CD4-positive, alpha-beta T cell (primary cell): ENCODE measurements around the gene DSTN. TPM values are rescaled to one million over a fixed set of nuclear protein-coding genes. Genes with fewer than 3 reads are reported as not detected.

Experiments
- ATAC-seq: fragments of 200-7000 bp; cut with Tn5 transposase; one replicate; pipeline ENCODE4 v1.10.0; 2022; ENCODE audit warnings: mild to moderate bottlenecking; ENCODE audit not compliant: poor library complexity
- CTCF ChIA-PET: fragments of 350-600 bp; sonication (Branson Sonifier 250); formaldehyde crosslinking; loops from one replicate; lab custom pipeline; 2021; ENCODE audit warnings: antibody characterized with exemption, inconsistent platforms; lab: Charles Lee
- POLR2A ChIA-PET: fragments of 350-600 bp; sonication (Branson Sonifier 250); formaldehyde crosslinking; loops from one replicate; lab custom pipeline; 2021; ENCODE audit warnings: antibody characterized with exemption, inconsistent platforms; lab: Charles Lee
- DNase-seq, 14 experiments: peaks; one replicate each; pipeline ENCODE4 v3.0.0-alpha.2; 2013 to 2020; ENCODE audit warnings: mixed read lengths in 2 of 14
- H3K27ac ChIP-seq, 2 donors: one replicate each; pipeline versions ENCODE4 v1.5.1 to v1.7.0; 2013; ENCODE audit warnings: low read length in 2 of 2, low read depth in 1 of 2, mild to moderate bottlenecking in 1 of 2
- H3K27me3 ChIP-seq, 2 experiments: 1 replicate in 1 of 2; 2 replicates in 1 of 2; pipeline versions ENCODE4 v1.6.1 to v1.7.0; 2013; ENCODE audit warnings: low read length in 2 of 2, control low read depth in 1 of 2, mild to moderate bottlenecking in 1 of 2, moderate library complexity in 1 of 2; ENCODE audit not compliant: insufficient read depth in 2 of 2, control insufficient read depth in 1 of 2
- H3K36me3 ChIP-seq: one replicate; pipeline ENCODE4 v1.6.1; 2013; ENCODE audit warnings: low read length, control low read depth; ENCODE audit not compliant: insufficient read depth
- H3K4me1 ChIP-seq: one replicate; pipeline ENCODE4 v1.6.1; 2013; ENCODE audit warnings: low read length, control low read depth; ENCODE audit not compliant: insufficient read depth
- H3K4me3 ChIP-seq: one replicate; pipeline ENCODE4 v1.5.1; 2013; ENCODE audit warnings: mild to moderate bottlenecking, low read length, moderate library complexity
- H3K9me3 ChIP-seq, 2 experiments: 1 replicate in 1 of 2; 2 replicates in 1 of 2; pipeline versions ENCODE4 v1.6.1 to v1.7.0; 2013; ENCODE audit warnings: low read length in 2 of 2, mild to moderate bottlenecking in 2 of 2, control low read depth in 1 of 2, moderate library complexity in 1 of 2; ENCODE audit not compliant: control insufficient read depth in 1 of 2, insufficient read depth in 1 of 2
- H3K27ac Mint-ChIP-seq: one replicate; pipeline ENCODE4 v1.8.0; 2020; ENCODE audit warnings: mixed read lengths
- H3K27me3 Mint-ChIP-seq: one replicate; pipeline ENCODE4 v1.8.0; 2021; ENCODE audit warnings: mixed read lengths
- H3K36me3 Mint-ChIP-seq: one replicate; pipeline ENCODE4 v1.8.0; 2021; ENCODE audit warnings: low read depth, mixed read lengths
- H3K4me1 Mint-ChIP-seq: one replicate; pipeline ENCODE4 v1.8.0; 2021; ENCODE audit warnings: low read depth, mixed read lengths
- H3K4me3 Mint-ChIP-seq: one replicate; pipeline ENCODE4 v1.8.0; 2020; ENCODE audit warnings: mild to moderate bottlenecking, mixed read lengths
- H3K9me3 Mint-ChIP-seq: one replicate; pipeline ENCODE4 v1.8.0; 2020; ENCODE audit warnings: mixed read lengths
- intact Hi-C, 2 experiments: fragments of 100-400 bp; cut with DNase I in 1 of 2; cut with micrococcal nuclease in 1 of 2; formaldehyde crosslinking; loops; one replicate each; pipeline versions ENCODE4 v1.15.1 to v1.9.0; 2023 to 2025; cut with DNase I, micrococcal nuclease
- total RNA-seq, 174 experiments: library from RNA in 2 of 174; stranded (reverse) in 2 of 174; gene quantifications; one replicate each; pipeline ENCODE4 v1.2.3 and lab custom pipeline; 2021 to 2026
- TF ChIP-seq, protein P1 (sequence below): fragments of 200-600 bp; IDR thresholded peaks from one replicate; pipeline ENCODE4 v1.8.0; 2022; ENCODE audit warnings: antibody characterized with exemption, mild to moderate bottlenecking

Gene DSTN
- total RNA-seq, 2 experiments from 2014 or later, result 36.0 to 38.9 TPM

DNA sequence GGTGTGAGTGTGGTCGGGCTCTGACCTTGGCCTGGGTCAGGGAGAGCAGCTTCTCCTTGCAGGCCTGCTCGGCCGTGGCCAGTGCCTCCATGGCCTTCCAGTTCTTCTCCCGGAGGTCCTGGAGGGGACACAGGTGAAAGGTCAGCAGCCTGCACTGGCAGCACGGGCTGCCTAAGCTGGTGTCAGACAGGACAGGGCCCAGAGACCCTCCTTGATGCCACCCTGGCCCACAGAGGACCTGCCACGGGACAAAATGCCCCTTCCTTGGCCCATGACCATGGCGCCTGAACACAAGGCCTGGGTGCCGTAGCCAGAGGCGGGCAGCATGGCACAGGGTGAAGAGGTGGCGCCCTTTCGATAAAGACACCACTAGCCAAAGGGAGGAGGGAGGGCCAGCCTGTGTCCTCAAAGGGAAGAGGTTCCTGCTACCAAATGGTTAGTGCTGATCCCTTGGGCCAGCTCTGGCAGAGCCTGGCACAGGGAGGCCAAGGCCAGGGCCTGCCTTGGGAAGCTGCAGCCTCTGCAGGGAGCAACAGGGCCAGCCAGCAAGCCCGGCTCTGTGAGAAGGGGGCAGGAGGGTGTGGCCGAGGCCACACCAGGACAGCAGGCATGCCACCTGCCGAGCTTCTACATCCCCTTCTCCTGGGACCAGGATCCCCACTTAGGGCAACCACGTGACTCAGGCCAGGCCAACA lies 54.8 kb downstream of the DSTN start:
- H3K36me3 Mint-ChIP-seq, result peaks cover 40% of the 10 kb centered on the region
- intact Hi-C loops, result no loop called here
- no peaks in the 10 kb centered on the region for H3K4me1 Mint-ChIP-seq
- ChIA-PET POLR2A (no interaction called here), CTCF (no interaction called here)
- Histone ChIP-seq H3K9me3 (no peaks in the 10 kb centered on the region), H3K27ac (no peak overlapping the region), H3K4me3 (no peak overlapping the region), H3K4me1 (no peaks in the 10 kb centered on the region), H3K36me3 (peaks cover 50% of the 10 kb centered on the region), H3K27me3 (no peaks in the 10 kb centered on the region)
- ATAC-seq (no peak), DNase-seq (no peak)
- TF ChIP-seq, protein P1, sequence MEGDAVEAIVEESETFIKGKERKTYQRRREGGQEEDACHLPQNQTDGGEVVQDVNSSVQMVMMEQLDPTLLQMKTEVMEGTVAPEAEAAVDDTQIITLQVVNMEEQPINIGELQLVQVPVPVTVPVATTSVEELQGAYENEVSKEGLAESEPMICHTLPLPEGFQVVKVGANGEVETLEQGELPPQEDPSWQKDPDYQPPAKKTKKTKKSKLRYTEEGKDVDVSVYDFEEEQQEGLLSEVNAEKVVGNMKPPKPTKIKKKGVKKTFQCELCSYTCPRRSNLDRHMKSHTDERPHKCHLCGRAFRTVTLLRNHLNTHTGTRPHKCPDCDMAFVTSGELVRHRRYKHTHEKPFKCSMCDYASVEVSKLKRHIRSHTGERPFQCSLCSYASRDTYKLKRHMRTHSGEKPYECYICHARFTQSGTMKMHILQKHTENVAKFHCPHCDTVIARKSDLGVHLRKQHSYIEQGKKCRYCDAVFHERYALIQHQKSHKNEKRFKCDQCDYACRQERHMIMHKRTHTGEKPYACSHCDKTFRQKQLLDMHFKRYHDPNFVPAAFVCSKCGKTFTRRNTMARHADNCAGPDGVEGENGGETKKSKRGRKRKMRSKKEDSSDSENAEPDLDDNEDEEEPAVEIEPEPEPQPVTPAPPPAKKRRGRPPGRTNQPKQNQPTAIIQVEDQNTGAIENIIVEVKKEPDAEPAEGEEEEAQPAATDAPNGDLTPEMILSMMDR, result no peak
- no peak overlapping the region for H3K27ac Mint-ChIP-seq
- H3K9me3 Mint-ChIP-seq, result no peaks in the 10 kb centered on the region
- no peaks in the 10 kb centered on the region for H3K27me3 Mint-ChIP-seq
- no peak overlapping the region for H3K4me3 Mint-ChIP-seq

DNA sequence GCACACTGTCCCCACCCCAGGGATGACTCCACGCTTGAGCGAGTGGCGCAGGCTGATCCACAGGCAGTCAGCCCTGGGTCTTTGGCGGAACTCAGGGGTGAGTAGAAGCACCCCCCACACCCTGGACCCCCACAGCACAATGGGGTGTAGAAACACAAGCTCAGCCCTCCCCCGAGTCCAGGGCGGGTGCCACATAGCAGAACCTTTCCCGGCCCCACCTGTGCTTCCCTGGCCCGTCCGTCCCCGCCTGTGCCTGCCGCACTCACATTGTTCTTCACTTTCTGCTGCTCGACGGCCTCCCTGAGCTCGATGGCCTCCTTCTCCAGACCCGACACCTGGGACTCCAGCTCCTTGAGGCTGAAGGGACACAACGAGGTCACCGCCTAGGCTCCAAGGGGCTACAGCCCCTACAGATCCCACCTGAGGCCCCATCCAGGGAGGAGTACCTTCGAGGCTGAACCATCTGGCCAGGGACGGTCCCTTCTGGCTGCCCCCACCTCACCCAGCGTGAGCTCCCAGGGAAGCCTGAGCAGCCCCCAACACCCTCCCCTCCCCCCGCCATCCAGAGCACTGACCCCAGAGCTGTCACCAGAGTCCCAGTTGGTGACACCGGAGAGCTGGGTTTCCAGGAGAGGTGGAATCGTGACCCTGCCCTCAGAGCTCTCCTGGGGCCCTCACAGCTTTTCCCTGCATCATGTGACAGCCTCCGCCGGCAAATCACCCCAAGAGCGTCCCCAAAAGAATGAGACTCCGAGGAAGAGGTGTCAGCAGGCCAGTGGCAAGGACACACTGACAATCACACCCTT lies 55.6 kb downstream of the DSTN start:
- TF ChIP-seq, protein P1, result no peak
- H3K4me3 Mint-ChIP-seq, result no peak overlapping the region
- CTCF ChIA-PET, result no interaction called here

DNA sequence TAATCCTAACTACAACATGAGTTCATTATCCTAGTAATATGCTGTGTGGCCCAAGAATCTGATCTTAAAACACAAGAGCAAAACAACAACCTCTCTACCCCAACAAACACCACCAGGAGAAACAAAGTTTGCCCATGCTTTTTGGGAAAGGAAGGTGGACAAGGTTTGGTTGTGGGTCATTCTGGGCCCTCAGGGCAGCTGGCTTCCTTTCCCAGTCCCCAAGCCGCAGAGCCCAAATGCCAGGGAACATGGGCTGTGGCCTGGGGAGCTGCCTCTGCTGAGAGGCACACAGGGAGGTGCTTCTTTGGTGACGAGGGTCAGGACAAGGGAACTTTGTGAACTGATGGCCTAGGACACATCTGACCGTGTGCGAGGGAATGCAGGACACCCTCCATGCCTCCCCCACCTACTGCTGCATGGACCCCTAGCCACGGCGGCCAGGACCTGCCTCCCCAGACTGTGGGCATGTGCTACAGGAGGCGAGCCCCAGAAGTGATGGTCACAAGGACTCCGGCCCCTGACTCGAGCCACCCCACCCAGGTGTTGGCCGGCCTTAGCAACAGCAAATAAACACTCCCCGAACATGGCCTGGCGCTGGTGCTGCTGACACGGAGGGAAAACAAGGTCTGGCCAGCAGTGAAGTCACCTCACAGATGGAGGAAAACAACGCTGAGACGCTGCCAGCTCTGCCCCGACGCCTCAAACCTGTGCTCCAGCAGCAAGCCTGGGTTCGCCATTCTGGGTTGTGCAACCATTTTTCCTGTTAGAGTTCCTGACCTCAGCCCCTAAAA lies 56.5 kb downstream of the DSTN start:
- no peak overlapping the region for H3K27ac ChIP-seq
- Mint-ChIP-seq H3K27ac (no peak overlapping the region), H3K4me3 (no peak overlapping the region), H3K27me3 (no peaks in the 10 kb centered on the region), H3K9me3 (no peaks in the 10 kb centered on the region), H3K4me1 (no peaks in the 10 kb centered on the region), H3K36me3 (peaks cover 48% of the 10 kb centered on the region)
- TF ChIP-seq, protein P1, result no peak
- H3K9me3 ChIP-seq, result no peaks in the 10 kb centered on the region
- H3K36me3 ChIP-seq, result peaks cover 47% of the 10 kb centered on the region
- no peak for ATAC-seq
- no peaks in the 10 kb centered on the region for H3K27me3 ChIP-seq
- no peaks in the 10 kb centered on the region for H3K4me1 ChIP-seq
- no peak for DNase-seq
- ChIA-PET CTCF (no interaction called here), POLR2A (no interaction called here)
- intact Hi-C loops, result no loop called here
- H3K4me3 ChIP-seq, result no peak overlapping the region

More for the DNA sequence above, 55.6 kb downstream of the DSTN start:
- H3K27me3 ChIP-seq, result no peaks in the 10 kb centered on the region
- H3K4me1 ChIP-seq, result no peaks in the 10 kb centered on the region
- no peaks in the 10 kb centered on the region for H3K9me3 ChIP-seq
- peaks cover 49% of the 10 kb centered on the region for H3K36me3 ChIP-seq
- peaks cover 39% of the 10 kb centered on the region for H3K36me3 Mint-ChIP-seq
- H3K4me1 Mint-ChIP-seq, result no peaks in the 10 kb centered on the region
- no peak overlapping the region for H3K4me3 ChIP-seq
- no peaks in the 10 kb centered on the region for H3K9me3 Mint-ChIP-seq
- POLR2A ChIA-PET, result no interaction called here
- DNase-seq (no peak), ATAC-seq (no peak)
- no peaks in the 10 kb centered on the region for H3K27me3 Mint-ChIP-seq
- no peak overlapping the region for H3K27ac Mint-ChIP-seq
- intact Hi-C loops, result no loop called here
- no peak overlapping the region for H3K27ac ChIP-seq
